Upper lobe of left lung (tissue), 6 donors: ENCODE measurements around the gene AGAP3. TPM values are rescaled to one million over a fixed set of nuclear protein-coding genes. Genes with fewer than 3 reads are reported as not detected.

Experiments
- ATAC-seq, 2 donors: fragments of 200-7000 bp; cut with Tn5 transposase; one replicate each; pipeline ENCODE4 v1.9.1; 2022; ENCODE audit warnings: mild to moderate bottlenecking in 2 of 2, moderate library complexity in 2 of 2; ENCODE audit not compliant: low FRiP score in 2 of 2
- DNase-seq, 2 donors: peaks; one replicate each; pipeline ENCODE4 v3.0.0-alpha.2; 2019 to 2020
- H3K27ac ChIP-seq, 4 donors: fragments of 200-600 bp; sonication (generic); one replicate each; pipeline ENCODE4 v1.5.1; 2016 to 2019
- H3K27me3 ChIP-seq, 4 donors: fragments of 200-600 bp; sonication (generic); one replicate each; pipeline ENCODE4 v1.5.1; 2017 to 2019
- H3K36me3 ChIP-seq, 4 donors: fragments of 200-600 bp; sonication (generic); one replicate each; pipeline ENCODE4 v1.5.1; 2016 to 2019
- H3K4me1 ChIP-seq, 4 donors: fragments of 200-600 bp; sonication (generic); one replicate each; pipeline ENCODE4 v1.5.1; 2018 to 2019
- H3K4me3 ChIP-seq, 4 donors: fragments of 200-600 bp; sonication (generic); one replicate each; pipeline ENCODE4 v1.5.1; 2017 to 2019; ENCODE audit warnings: mild to moderate bottlenecking in 2 of 4, moderate library complexity in 1 of 4
- H3K9me3 ChIP-seq, 4 donors: fragments of 200-600 bp; sonication (generic); one replicate each; pipeline ENCODE4 v1.5.1; 2018 to 2019
- EP300 ChIP-seq, 4 donors: sonication (generic); formaldehyde crosslinking; IDR thresholded peaks; one replicate each; pipeline ENCODE4 v1.5.1; 2017; ENCODE audit warnings: antibody characterized with exemption in 4 of 4, control low read depth in 2 of 4
- POLR2A ChIP-seq, 4 donors: fragments of 450-650 bp; IDR thresholded peaks; one replicate each; pipeline ENCODE4 v1.5.1; 2016 to 2017; ENCODE audit warnings: antibody characterized with exemption in 4 of 4, mild to moderate bottlenecking in 2 of 4
- POLR2AphosphoS5 ChIP-seq, 2 donors: sonication (generic); formaldehyde crosslinking; IDR thresholded peaks; one replicate each; pipeline ENCODE4 v1.5.1; 2017; ENCODE audit warnings: antibody characterized with exemption in 2 of 2
- WGBS, 2 donors: methylation state at CpG; one replicate each; pipeline ENCODE4 v1.1.5; 2017 to 2018; 5-methylcytosine and 5-hydroxymethylcytosine counted together
- total RNA-seq, 6 donors: library from RNA; depleted of rRNA in 4 of 6; stranded (reverse); fragments of >200 nt in 4 of 6; gene quantifications; one replicate each; pipeline versions ENCODE4 v1.1.0 to v1.2.1, GENCODE V29; 2016 to 2021
- TF ChIP-seq, protein P1 (sequence below), 6 experiments: fragments of 450-650 bp in 4 of 6; fragments of 200-600 bp in 2 of 6; sonication (generic) in 2 of 6; IDR thresholded peaks; one replicate each; pipeline ENCODE4 v1.5.1; 2016 to 2019; ENCODE audit warnings: antibody characterized with exemption in 6 of 6
- donor health status: DM: no; HTN: no; CAD: no; lungs with moderate emphysema.
- donor health status: DM: no; HTN: yes; CAD: no; lungs with severe emphysema.

Gene AGAP3
- total RNA-seq, 6 donors from 2014 or later: 122 to 350 (median 182) TPM

DNA sequence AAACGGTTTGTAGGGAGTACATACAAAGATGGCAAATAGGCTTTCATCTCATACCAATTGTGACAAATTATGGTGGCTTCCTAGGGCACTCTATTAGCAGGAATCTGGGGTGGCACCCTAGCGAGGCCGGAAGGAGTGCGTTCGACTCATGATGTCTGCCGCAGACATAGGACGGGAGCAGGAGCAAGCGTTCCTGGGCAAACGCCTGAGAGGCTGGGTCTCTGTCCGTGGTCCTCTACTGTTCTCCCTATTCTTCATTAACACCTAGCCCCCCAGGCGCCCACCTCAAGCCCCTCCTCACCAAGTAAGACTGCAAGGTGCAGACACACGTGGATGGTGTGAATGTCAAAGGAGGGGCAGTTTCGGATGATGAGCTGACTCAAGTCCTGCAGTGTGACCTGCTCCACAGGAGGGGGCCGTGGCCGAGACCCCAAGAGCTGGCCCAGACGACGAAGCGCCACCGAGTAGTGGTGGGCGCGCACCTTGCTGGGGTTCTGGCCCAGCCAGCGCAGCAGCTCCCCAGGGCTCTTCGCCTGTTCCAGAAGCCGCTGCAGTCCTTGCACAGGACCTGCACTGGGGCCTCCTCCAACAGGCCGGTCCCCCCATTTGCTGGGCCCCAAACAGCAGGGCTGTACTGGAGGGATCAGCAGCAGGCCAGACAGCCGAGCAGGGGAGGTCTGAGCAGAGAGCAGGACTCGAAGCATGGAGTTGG, 6.9 kb upstream of the AGAP3 start:
- H3K27ac ChIP-seq: peak overlapping the region; percentile 94 to 97 (median 96)
- peak in 1 of 2 donors; percentile 73 for DNase-seq

DNA sequence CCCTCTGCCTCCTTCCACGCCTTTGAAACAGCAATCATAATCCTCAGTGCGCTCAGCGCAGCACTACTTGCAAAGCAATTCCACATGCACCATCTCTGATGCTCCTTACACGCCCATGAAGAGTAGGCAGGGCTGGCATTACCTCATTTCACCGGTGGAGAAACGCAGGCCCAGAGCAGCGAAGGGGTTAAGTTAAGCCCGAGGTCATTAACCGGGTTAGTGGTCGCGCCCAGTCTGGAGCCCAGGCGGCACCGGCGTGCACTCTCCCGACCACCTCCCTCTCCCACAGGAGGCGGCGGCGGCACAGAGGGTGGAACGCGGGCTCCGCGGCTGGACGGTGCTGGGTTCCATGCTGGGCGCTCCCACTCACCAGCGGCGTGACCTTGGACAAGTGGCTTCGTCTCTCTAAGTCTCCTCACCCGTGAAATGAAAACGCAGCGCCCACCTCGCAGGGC, 6.2 kb upstream of the AGAP3 start:
- 2 to 3% methylated on average over 18 to 21 of the region's 31 CpGs for whole genome bisulfite sequencing, 2 donors
- DNase-seq: no peak
- Histone ChIP-seq H3K27ac (peak overlapping the region; percentile 94 to 97 (median 96)), H3K4me1 (peaks cover 37 to 57% (median 46%) of the 10 kb centered on the region in 4 donors), H3K9me3 (no peaks in the 10 kb centered on the region), H3K4me3 (peak overlapping the region; percentile 70 to 99 (median 88)), H3K36me3 (peaks cover 0 to 31% (median 15%) of the 10 kb centered on the region in 4 donors), H3K27me3 (no peaks in the 10 kb centered on the region)
- TF ChIP-seq, protein P1, sequence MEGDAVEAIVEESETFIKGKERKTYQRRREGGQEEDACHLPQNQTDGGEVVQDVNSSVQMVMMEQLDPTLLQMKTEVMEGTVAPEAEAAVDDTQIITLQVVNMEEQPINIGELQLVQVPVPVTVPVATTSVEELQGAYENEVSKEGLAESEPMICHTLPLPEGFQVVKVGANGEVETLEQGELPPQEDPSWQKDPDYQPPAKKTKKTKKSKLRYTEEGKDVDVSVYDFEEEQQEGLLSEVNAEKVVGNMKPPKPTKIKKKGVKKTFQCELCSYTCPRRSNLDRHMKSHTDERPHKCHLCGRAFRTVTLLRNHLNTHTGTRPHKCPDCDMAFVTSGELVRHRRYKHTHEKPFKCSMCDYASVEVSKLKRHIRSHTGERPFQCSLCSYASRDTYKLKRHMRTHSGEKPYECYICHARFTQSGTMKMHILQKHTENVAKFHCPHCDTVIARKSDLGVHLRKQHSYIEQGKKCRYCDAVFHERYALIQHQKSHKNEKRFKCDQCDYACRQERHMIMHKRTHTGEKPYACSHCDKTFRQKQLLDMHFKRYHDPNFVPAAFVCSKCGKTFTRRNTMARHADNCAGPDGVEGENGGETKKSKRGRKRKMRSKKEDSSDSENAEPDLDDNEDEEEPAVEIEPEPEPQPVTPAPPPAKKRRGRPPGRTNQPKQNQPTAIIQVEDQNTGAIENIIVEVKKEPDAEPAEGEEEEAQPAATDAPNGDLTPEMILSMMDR (IDR thresholded peaks at IDR 0.05): no peak
- no peak for TF ChIP-seq POLR2A (IDR thresholded peaks at IDR 0.05)
- no peak for TF ChIP-seq EP300 (IDR thresholded peaks at IDR 0.05)
- no peak for TF ChIP-seq POLR2AphosphoS5 (IDR thresholded peaks at IDR 0.05)
- ATAC-seq: peak; percentile 0 to 14

More for the DNA sequence above, 6.9 kb upstream of the AGAP3 start:
- Histone ChIP-seq H3K36me3 (peaks cover 0 to 38% (median 23%) of the 10 kb centered on the region in 4 donors), H3K4me1 (peaks cover 34 to 53% (median 44%) of the 10 kb centered on the region in 4 donors), H3K27me3 (no peaks in the 10 kb centered on the region), H3K9me3 (no peaks in the 10 kb centered on the region), H3K4me3 (peak overlapping the region; percentile 70 to 99 (median 88))
- no peak for ATAC-seq
- 74 to 78% methylated on average over 24 to 26 of the region's 27 CpGs for WGBS, 2 donors
- TF ChIP-seq EP300 (IDR thresholded peaks at IDR 0.05) (no peak), POLR2A (IDR thresholded peaks at IDR 0.05) (no peak), POLR2AphosphoS5 (IDR thresholded peaks at IDR 0.05) (no peak)
- TF ChIP-seq, protein P1 (IDR thresholded peaks at IDR 0.05): no peak

DNA sequence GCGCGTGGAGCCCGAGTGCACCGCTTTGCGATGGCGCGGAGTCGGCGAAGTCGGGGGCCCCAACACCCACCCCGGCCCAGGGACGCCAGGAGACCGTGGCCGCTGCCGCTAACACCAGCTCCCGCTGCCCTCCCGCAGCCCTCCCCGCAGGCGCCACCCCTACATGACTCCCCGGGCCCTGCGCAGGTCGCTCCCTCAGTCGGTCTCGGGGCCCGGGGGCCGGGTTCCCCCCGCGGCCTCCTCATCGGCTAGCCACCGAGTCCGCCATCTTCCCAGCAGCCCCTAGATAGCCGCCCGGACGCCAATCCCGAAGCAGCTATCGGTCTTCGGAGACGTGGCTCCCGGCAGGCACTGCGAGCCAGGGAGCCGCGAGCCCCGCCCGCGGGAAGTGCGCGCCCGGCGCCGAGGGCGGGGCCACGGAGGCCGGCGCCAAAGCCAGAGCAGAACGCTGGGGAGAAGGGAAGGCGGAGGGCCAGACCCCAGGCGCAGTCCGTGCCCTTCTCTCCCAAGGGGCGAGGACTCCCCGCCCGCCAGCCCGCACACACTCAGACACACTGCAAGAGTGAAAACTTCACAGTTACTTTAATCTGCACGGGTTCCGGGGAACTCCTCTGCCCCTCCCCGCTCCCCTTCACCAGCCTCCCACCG, 5.6 kb upstream of the AGAP3 start, which contains the start of gene FASTK:
TSS of gene FASTK (minus strand) at position 288 of the 648 bp plus-strand sequence. CDS start at position 245, 43 bp downstream.
- TF ChIP-seq POLR2A (IDR thresholded peaks at IDR 0.05) (peak in 3 of 4 donors; percentile 62 to 77 (median 74)), EP300 (IDR thresholded peaks at IDR 0.05) (no peak), POLR2AphosphoS5 (IDR thresholded peaks at IDR 0.05) (peak; percentile 45 to 85)
- TF ChIP-seq, protein P1 (IDR thresholded peaks at IDR 0.05): peak in 2 of 6 experiments; percentile 13 to 21
- DNase-seq: peak; percentile 95 to 96
- no peaks in the 10 kb centered on the region for H3K27me3 ChIP-seq
- 3% methylated on average over 31 of the region's 66 CpGs; no CpG with 5 or more reads in 1 of the 2 donors for WGBS, 2 donors
- peak within 1 kb of the TSS; percentile 94 to 97 (median 96) for H3K27ac ChIP-seq
- ATAC-seq: peak; percentile 91 to 94
- no peaks in the 10 kb centered on the region for H3K9me3 ChIP-seq
- peak within 1 kb of the TSS; percentile 70 to 99 (median 88) for H3K4me3 ChIP-seq
- H3K36me3 ChIP-seq: peaks cover 0 to 25% (median 10%) of the 10 kb centered on the region in 4 donors
- H3K4me1 ChIP-seq: peaks cover 42 to 62% (median 52%) of the 10 kb centered on the region in 4 donors

DNA sequence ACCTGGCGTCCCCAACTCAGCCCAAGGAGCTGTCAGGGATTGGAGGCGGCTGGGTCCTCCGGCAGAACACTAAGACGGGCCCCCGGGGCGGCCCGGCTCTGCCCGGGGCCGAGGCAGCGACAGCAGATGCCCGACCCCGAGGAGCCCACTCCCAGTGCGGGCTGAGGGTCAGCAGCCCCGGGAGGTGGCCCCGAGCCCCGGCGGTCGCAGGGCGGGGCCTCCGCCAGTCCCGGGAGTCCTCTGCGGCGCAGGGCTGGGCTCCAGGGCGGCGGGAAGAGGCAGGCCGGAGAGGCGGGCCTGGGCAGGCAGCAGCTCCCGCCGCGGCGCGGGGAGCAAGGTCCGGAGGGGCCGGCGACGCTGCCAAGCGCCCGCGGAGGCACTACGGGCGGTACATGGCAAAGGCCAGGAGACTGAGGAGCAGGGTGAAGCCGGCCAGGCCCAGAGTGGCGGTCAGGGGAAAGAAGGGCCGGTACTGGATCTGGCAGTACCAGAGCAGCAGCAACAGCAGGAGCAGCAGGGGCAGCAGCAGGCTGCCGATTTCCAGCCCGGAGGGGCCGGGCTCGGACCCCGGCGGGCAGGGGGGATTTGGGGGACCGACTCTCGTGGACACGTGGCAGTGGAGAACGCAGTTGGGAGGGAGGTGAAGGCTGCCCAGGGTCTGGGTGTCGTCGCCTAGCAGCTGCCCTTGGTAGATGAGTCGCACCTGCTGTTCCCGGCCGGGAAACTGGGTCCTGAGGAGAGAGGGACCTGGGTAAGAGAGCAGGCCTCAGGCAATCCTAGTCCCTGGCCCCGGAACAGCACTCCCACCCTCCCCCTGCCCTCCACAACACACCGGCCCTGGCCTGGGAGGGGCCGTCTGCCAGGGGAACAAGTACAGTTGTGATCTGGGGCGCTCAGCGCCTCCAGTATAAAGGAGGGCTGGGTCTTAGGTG, 4.8 kb upstream of the AGAP3 start:
- 49 to 56% methylated on average over 38 to 53 of the region's 64 CpGs for WGBS, 2 donors
- Histone ChIP-seq H3K4me3 (peak overlapping the region; percentile 19 to 99 (median 84)), H3K36me3 (peaks cover 0 to 17% (median 4%) of the 10 kb centered on the region in 4 donors), H3K4me1 (peaks cover 45 to 66% (median 55%) of the 10 kb centered on the region in 4 donors), H3K27me3 (no peaks in the 10 kb centered on the region), H3K27ac (peak overlapping the region; percentile 94 to 97 (median 96)), H3K9me3 (no peaks in the 10 kb centered on the region)
- DNase-seq (peak in 1 of 2 donors; percentile 88), ATAC-seq (peak in 1 of 2 donors; percentile 11)
- TF ChIP-seq, protein P1 (IDR thresholded peaks at IDR 0.05): no peak
- TF ChIP-seq EP300 (IDR thresholded peaks at IDR 0.05) (no peak), POLR2A (IDR thresholded peaks at IDR 0.05) (no peak), POLR2AphosphoS5 (IDR thresholded peaks at IDR 0.05) (no peak)
